ENCODE data around the gene RBFOX2. TPM values are rescaled to one million over a fixed set of nuclear protein-coding genes. Genes with fewer than 3 reads are reported as not detected.

RBFOX2 gene
- total and polyA plus RNA-seq, 10 of the 15 experiments (the other 5 are each of a cell fraction or from before 2014, with no cell fraction given) = 0.01 to 2.7 (median 0.17) TPM; not detected in 4

DNA sequence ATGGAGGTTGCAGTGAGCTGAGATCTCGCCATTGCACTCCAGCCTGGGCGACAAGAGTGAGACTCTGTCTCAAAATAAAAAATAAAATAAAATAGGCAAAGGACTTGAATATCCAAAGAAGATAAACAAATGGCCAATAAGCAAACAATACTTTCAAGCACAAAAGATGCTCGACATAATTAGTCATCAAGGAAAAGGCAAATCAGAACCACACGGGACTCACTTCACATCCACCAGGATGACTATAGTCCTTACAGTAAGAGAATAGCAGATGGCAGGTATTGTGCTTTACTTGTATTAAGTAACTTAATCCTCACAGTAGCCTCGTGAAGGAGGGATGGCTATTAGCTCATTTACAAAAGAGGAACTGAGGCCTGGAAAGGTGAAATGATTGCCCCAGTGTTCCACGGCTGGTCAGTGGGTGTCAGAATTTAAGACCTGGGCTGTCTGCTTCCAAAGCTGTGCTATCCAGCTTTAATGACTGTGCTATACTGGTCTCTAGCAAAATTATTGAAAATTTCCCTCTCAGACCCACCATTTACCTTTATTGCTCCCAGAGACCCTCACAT lies 40.2 kb upstream of the RBFOX2 start:
- Histone ChIP-seq H3K9me3 (replicated peaks; ENCODE audit: control insufficient read depth, insufficient read depth, low read length) (no peaks in the 10 kb centered on the region), H3K4me2 (ENCODE audit: control insufficient read depth, insufficient read depth) (no peak overlapping the region), H3K79me2 (ENCODE audit: control insufficient read depth, insufficient read depth, low read length) (no peaks in the 10 kb centered on the region), H4K20me1 (ENCODE audit: control insufficient read depth, insufficient read depth) (no peaks in the 10 kb centered on the region), H2AFZ (ENCODE audit: control insufficient read depth, low read depth, low read length) (no peak overlapping the region), H3K9ac (ENCODE audit: control insufficient read depth, insufficient read depth, low read length) (no peak overlapping the region), H3K27ac (ENCODE audit: control insufficient read depth, insufficient read depth) (no peak overlapping the region), H3K36me3 (ENCODE audit: control insufficient read depth in 2 of 2, insufficient read depth in 2 of 2, low read length in 1 of 2) (no peaks in the 10 kb centered on the region), H3K27me3 (replicated peaks in 1 of 2; ENCODE audit: control insufficient read depth in 2 of 2, insufficient read depth in 2 of 2, low read length in 1 of 2) (no peaks in the 10 kb centered on the region; a peak in 1 of 4 replicates), H3K4me3 (no peak overlapping the region), H3K4me1 (ENCODE audit: control insufficient read depth, insufficient read depth, low read length) (no peaks in the 10 kb centered on the region; the same call in 1 of the 2 replicates)
- ChIA-PET CTCF (interaction anchor here (0.8 to 1.3 kb wide), 4 partner anchors 9 to 210 kb away, joined by 3 read pairs; no protein-coding TSS in a partner anchor), POLR2A (no interaction called here), RAD21 (ENCODE audit: unreplicated experiment) (no interaction called here), SMC1A (ENCODE audit: uncharacterized antibody, unreplicated experiment) (no interaction called here)
- no peak for FAIRE-seq
- ATAC-seq = peak; percentile 32; the same call in 2 of the 3 replicates
- TF ChIP-seq, protein P1, sequence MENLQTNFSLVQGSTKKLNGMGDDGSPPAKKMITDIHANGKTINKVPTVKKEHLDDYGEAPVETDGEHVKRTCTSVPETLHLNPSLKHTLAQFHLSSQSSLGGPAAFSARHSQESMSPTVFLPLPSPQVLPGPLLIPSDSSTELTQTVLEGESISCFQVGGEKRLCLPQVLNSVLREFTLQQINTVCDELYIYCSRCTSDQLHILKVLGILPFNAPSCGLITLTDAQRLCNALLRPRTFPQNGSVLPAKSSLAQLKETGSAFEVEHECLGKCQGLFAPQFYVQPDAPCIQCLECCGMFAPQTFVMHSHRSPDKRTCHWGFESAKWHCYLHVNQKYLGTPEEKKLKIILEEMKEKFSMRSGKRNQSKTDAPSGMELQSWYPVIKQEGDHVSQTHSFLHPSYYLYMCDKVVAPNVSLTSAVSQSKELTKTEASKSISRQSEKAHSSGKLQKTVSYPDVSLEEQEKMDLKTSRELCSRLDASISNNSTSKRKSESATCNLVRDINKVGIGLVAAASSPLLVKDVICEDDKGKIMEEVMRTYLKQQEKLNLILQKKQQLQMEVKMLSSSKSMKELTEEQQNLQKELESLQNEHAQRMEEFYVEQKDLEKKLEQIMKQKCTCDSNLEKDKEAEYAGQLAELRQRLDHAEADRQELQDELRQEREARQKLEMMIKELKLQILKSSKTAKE (IDR thresholded peaks at IDR 0.05; ENCODE audit: low read depth, poor library complexity, severe bottlenecking) = no peak
- peak; percentile 83 for TF ChIP-seq SPI1 (IDR thresholded peaks at IDR 0.05; ENCODE audit: borderline replicate concordance, insufficient read depth, low read depth, low read length)
- DNase-seq (ENCODE audit: low read depth, low spot score) = no peak
- BruUV-seq (replicated peaks) = no TSS peak
- intact Hi-C loops (cut with micrococcal nuclease; ENCODE audit: unreplicated experiment) (loop anchor here (5.0 kb wide), 1 partner anchor 53 kb away; no protein-coding TSS in a partner anchor), in situ Hi-C loops (cut with MboI) (no loop called here)
- WGBS (ENCODE audit: insufficient coverage, insufficient replicate concordance, low lambda C conversion rate, missing lambda C conversion rate) = 16% methylated on average over 6 of the region's 6 CpGs

DNA sequence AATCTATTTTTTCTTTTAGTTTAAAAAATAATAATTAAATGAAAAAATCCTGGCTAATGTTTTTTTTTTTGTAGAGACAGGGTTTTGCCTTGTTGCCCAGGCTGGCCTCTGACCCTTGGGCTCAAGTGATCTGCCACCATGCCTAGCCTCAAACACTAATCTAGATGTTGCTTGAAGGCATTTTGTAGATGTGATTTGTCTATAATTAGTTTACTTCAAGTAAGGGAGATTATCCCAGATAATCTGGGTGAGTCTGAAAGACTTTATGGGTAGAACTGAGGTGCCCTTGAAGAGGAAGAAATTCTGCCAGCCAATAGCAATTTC lies 38.6 kb upstream of the RBFOX2 start:
- RAD21 ChIA-PET (ENCODE audit: unreplicated experiment) = no interaction called here
- Histone ChIP-seq H3K27me3 (replicated peaks in 1 of 2; ENCODE audit: control insufficient read depth in 2 of 2, insufficient read depth in 2 of 2, low read length in 1 of 2) (no peaks in the 10 kb centered on the region; a peak in 1 of 4 replicates), H3K4me3 (no peak overlapping the region), H2AFZ (ENCODE audit: control insufficient read depth, low read depth, low read length) (no peak overlapping the region), H3K27ac (ENCODE audit: control insufficient read depth, insufficient read depth) (no peak overlapping the region), H3K9me3 (replicated peaks; ENCODE audit: control insufficient read depth, insufficient read depth, low read length) (no peaks in the 10 kb centered on the region), H3K79me2 (ENCODE audit: control insufficient read depth, insufficient read depth, low read length) (no peaks in the 10 kb centered on the region), H3K9ac (ENCODE audit: control insufficient read depth, insufficient read depth, low read length) (no peak overlapping the region), H4K20me1 (ENCODE audit: control insufficient read depth, insufficient read depth) (no peaks in the 10 kb centered on the region), H3K36me3 (ENCODE audit: control insufficient read depth in 2 of 2, insufficient read depth in 2 of 2, low read length in 1 of 2) (no peaks in the 10 kb centered on the region), H3K4me1 (ENCODE audit: control insufficient read depth, insufficient read depth, low read length) (no peaks in the 10 kb centered on the region; the same call in 1 of the 2 replicates), H3K4me2 (ENCODE audit: control insufficient read depth, insufficient read depth) (no peak overlapping the region)
- FAIRE-seq (no peak), DNase-seq (ENCODE audit: low read depth, low spot score) (no peak), ATAC-seq (no peak)
- BruUV-seq (replicated peaks) = no TSS peak
- POLR2A ChIA-PET = no interaction called here
- SMC1A ChIA-PET (ENCODE audit: uncharacterized antibody, unreplicated experiment) = no interaction called here
- no peak for TF ChIP-seq STAT1 (conservative IDR thresholded peaks at IDR 0.05)
- intact Hi-C loops (cut with micrococcal nuclease; ENCODE audit: unreplicated experiment) (loop anchor here (5.0 kb wide), 1 partner anchor 55 kb away; no protein-coding TSS in a partner anchor), in situ Hi-C loops (cut with MboI) (no loop called here)
- CTCF ChIA-PET = interaction anchor here (1.7 to 2.8 kb wide), 3 partner anchors 8 to 58 kb away, joined by 8 to 28 read pairs (median 12); no protein-coding TSS in a partner anchor

Measured in GM12878 (cell line).